ENCODE measurements around the gene RPL28.

DNA sequence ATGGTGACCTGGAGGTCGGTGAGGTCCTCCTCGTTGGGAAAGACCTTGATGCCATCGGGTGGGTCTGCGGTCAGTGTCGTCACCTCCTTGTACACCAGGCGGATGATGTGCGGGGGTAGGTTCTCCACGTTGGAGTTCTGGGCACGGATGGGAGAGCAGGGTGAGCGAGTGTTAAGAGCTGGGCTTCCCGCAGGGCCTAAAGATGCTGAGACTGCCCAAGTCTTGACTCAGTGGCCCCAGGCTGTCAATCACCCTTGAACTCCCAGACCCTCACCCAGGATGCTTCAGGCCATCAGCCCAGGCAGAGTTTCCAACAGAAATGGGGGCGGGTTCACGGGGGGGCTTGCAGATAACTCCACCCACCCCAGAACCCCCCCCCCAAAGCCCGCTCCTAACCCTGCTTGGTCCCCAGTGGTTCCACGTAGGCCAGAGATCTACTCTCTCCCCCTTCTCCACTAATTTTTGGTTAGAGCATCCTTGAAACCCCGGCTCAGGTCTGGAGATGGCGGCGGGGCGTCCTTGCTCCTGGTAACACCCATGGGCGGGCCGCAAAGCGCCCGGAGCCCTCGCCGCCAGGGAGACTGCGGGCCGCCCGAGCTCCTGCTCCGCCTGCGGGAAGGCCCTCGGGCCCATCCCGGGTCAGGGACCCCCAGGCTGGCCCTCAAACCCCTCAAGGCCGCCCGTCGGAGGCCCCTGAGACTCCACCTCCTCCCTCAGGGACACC is 21.3 kb downstream of the RPL28 start:
- TF ChIP-seq CTCF (conservative IDR thresholded peaks at IDR 0.05; ENCODE audit: low read depth, low read length) (no peak), MAZ (IDR thresholded peaks at IDR 0.05; ENCODE audit: borderline replicate concordance, low read depth, low read length) (no peak), USF2 (IDR thresholded peaks at IDR 0.05; ENCODE audit: low read depth, low read length) (no peak), RCOR1 (IDR thresholded peaks at IDR 0.05; ENCODE audit: insufficient replicate concordance, low read length) (no peak), MXI1 (IDR thresholded peaks at IDR 0.05; ENCODE audit: borderline replicate concordance, low read depth, low read length) (no peak), POLR2A (IDR thresholded peaks at IDR 0.05; ENCODE audit: low read depth, low read length) (no peak), BHLHE40 (IDR thresholded peaks at IDR 0.05; ENCODE audit: low read depth, low read length) (no peak), CEBPB (IDR thresholded peaks at IDR 0.05; ENCODE audit: low read depth, low read length) (no peak), RAD21 (IDR thresholded peaks at IDR 0.05; ENCODE audit: low read length) (no peak), CHD1 (IDR thresholded peaks at IDR 0.05; ENCODE audit: low read depth, low read length) (no peak)

Measured in IMR-90 (cell line).